Endodermal cell (in vitro differentiated cells): ENCODE results near the gene CAMKMT. TPM values are rescaled to one million over a fixed set of nuclear protein-coding genes. Genes with fewer than 3 reads are reported as not detected.

Experiments used
- DNase-seq: peaks from one replicate; pipeline ENCODE4 v3.0.0-alpha.2; 2017
- H3K27ac ChIP-seq: 2 replicates; pipeline ENCODE4 v1.5.1; 2013; ENCODE audit warnings: mild to moderate bottlenecking, low read depth, low read length, moderate library complexity
- H3K27me3 ChIP-seq: 2 replicates; pipeline ENCODE4 v1.6.1; 2013; ENCODE audit warnings: mild to moderate bottlenecking, low read length, moderate library complexity; ENCODE audit not compliant: insufficient read depth, control insufficient read depth, poor library complexity, severe bottlenecking
- H3K36me3 ChIP-seq: 2 replicates; pipeline ENCODE4 v1.7.0; 2013; ENCODE audit warnings: mild to moderate bottlenecking, low read length, moderate library complexity; ENCODE audit not compliant: control insufficient read depth, insufficient read depth
- H3K4me1 ChIP-seq: one replicate; pipeline ENCODE4 v1.7.0; 2013; ENCODE audit warnings: low read length; ENCODE audit not compliant: control insufficient read depth, insufficient read depth
- H3K4me3 ChIP-seq: 2 replicates; pipeline ENCODE4 v1.5.1; 2013; ENCODE audit warnings: mild to moderate bottlenecking, low read length, moderate library complexity
- H3K9ac ChIP-seq: 2 replicates; pipeline ENCODE4 v1.6.1; 2013; ENCODE audit warnings: mild to moderate bottlenecking, low read length, moderate library complexity; ENCODE audit not compliant: poor library complexity, severe bottlenecking; ENCODE audit errors: extremely low read depth
- H3K9me3 ChIP-seq: 2 replicates; pipeline ENCODE4 v1.6.1; 2013; ENCODE audit warnings: mild to moderate bottlenecking, low read length, moderate library complexity; ENCODE audit not compliant: control insufficient read depth
- H3K27ac Mint-ChIP-seq: 2 replicates; pipeline ENCODE4 v1.8.0; 2020; ENCODE audit warnings: mixed read lengths
- H3K27me3 Mint-ChIP-seq: 2 replicates; pipeline ENCODE4 v1.8.0; 2021; ENCODE audit warnings: mild to moderate bottlenecking, mixed read lengths; ENCODE audit not compliant: insufficient read depth
- H3K36me3 Mint-ChIP-seq: 2 replicates; pipeline ENCODE4 v1.8.0; 2020; ENCODE audit warnings: low read depth, mixed read lengths
- H3K4me1 Mint-ChIP-seq: 2 replicates; pipeline ENCODE4 v1.8.0; 2020; ENCODE audit warnings: mixed read lengths
- H3K4me3 Mint-ChIP-seq: 2 replicates; pipeline ENCODE4 v1.8.0; 2020; ENCODE audit warnings: mild to moderate bottlenecking, moderate library complexity, mixed read lengths
- H3K9me3 Mint-ChIP-seq: 2 replicates; pipeline ENCODE4 v1.8.0; 2020; ENCODE audit warnings: mild to moderate bottlenecking, mixed read lengths
- WGBS, 2 experiments: methylation state at CpG; one replicate each; pipeline versions ENCODE4 v1.1.5 to v1.1.7; 2013; ENCODE audit warnings: missing lambda C conversion rate in 2 of 2, mixed read lengths in 1 of 2; ENCODE audit not compliant: insufficient coverage in 1 of 2, insufficient read length in 1 of 2; 5-methylcytosine and 5-hydroxymethylcytosine counted together
- total RNA-seq, 2 donors: library from RNA; stranded (reverse); fragmentation: NEBNext Ultra II Directional in 1 of 2; extraction: Animal tissue kit (Norgen Biotek cat#: 25700) in 1 of 2; gene quantifications; 2 replicates in 1 of 2; 3 replicates in 1 of 2; pipeline ENCODE4 v1.2.1, GENCODE V29; 2021
- TF ChIP-seq, protein P1 (sequence below): fragments of 200-600 bp; sonication (generic); conservative IDR thresholded peaks from 2 replicates; pipeline ENCODE4 v1.5.0; 2021; ENCODE audit warnings: antibody characterized with exemption, mild to moderate bottlenecking

Gene CAMKMT
- total RNA-seq, 2 donors from 2014 or later: 31.4 to 57.5 TPM

DNA sequence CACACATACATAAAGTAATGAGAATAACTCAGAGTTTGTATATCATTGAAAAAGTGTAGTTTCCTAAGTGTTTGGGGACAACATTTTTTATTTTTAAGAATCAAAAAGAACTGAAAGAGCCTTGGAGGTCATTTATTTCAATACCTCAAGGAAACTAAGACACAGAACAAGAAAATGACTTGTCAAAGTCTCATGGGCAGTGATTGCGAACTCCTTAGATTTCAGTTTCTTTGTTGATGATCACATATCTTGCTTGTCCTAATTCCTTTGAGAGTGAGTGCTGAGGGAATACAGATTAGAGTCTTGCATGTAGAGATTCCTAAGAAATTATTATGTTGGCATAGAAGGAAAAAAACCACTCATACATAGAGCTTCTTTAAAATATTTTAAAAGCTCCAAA is 243.8 kb downstream of the CAMKMT start:
- no peak overlapping the region for H3K9ac ChIP-seq
- no peak overlapping the region for H3K27ac ChIP-seq
- peaks cover 2% of the 10 kb centered on the region for H3K9me3 Mint-ChIP-seq
- no peaks in the 10 kb centered on the region for H3K27me3 Mint-ChIP-seq
- peaks cover 4% of the 10 kb centered on the region for H3K4me1 Mint-ChIP-seq
- H3K4me1 ChIP-seq: no peaks in the 10 kb centered on the region
- H3K9me3 ChIP-seq: no peaks in the 10 kb centered on the region
- TF ChIP-seq, protein P1, sequence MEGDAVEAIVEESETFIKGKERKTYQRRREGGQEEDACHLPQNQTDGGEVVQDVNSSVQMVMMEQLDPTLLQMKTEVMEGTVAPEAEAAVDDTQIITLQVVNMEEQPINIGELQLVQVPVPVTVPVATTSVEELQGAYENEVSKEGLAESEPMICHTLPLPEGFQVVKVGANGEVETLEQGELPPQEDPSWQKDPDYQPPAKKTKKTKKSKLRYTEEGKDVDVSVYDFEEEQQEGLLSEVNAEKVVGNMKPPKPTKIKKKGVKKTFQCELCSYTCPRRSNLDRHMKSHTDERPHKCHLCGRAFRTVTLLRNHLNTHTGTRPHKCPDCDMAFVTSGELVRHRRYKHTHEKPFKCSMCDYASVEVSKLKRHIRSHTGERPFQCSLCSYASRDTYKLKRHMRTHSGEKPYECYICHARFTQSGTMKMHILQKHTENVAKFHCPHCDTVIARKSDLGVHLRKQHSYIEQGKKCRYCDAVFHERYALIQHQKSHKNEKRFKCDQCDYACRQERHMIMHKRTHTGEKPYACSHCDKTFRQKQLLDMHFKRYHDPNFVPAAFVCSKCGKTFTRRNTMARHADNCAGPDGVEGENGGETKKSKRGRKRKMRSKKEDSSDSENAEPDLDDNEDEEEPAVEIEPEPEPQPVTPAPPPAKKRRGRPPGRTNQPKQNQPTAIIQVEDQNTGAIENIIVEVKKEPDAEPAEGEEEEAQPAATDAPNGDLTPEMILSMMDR: no peak
- H3K36me3 ChIP-seq: no peaks in the 10 kb centered on the region
- peaks cover 5% of the 10 kb centered on the region for H3K36me3 Mint-ChIP-seq
- no peak overlapping the region for H3K27ac Mint-ChIP-seq
- no peak for DNase-seq
- 80% methylated on average over 1 of the region's 1 CpG; no CpG with 5 or more reads in 1 of the 2 experiments for WGBS, 2 experiments
- no peak overlapping the region for H3K4me3 ChIP-seq
- H3K27me3 ChIP-seq: no peaks in the 10 kb centered on the region
- no peak overlapping the region for H3K4me3 Mint-ChIP-seq

DNA sequence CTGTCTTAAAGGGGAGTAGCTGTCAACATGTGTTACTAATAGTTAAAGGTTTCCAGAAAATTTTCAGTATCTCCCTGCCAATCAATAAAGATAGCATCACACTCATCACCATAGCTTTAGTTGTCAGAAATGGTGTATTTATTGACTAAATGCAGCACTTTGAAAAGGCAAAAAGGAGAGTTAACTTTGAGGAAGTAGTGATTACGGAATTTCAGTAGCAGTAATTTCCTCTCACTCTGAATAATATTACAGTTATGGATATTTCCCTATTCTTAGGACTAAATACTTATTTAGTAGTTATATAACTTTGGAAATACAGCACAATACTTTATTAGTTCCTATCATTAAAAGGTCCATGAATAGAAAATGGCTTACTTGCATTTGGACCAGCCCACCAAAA is 250.5 kb downstream of the CAMKMT start:
- no peak overlapping the region for H3K4me3 Mint-ChIP-seq
- no peak overlapping the region for H3K27ac ChIP-seq
- no peak overlapping the region for H3K27ac Mint-ChIP-seq
- H3K27me3 ChIP-seq: no peaks in the 10 kb centered on the region
- WGBS, 2 experiments: no CpG with 5 or more reads among the region's 1 CpG
- H3K4me1 ChIP-seq: no peaks in the 10 kb centered on the region
- no peaks in the 10 kb centered on the region for H3K4me1 Mint-ChIP-seq
- no peak overlapping the region for H3K4me3 ChIP-seq
- peaks cover 9% of the 10 kb centered on the region for H3K9me3 ChIP-seq
- peaks cover 9% of the 10 kb centered on the region for H3K9me3 Mint-ChIP-seq
- no peaks in the 10 kb centered on the region for H3K36me3 ChIP-seq
- H3K9ac ChIP-seq: no peak overlapping the region
- TF ChIP-seq, protein P1: no peak
- no peaks in the 10 kb centered on the region for H3K27me3 Mint-ChIP-seq
- no peak for DNase-seq
- peaks cover 2% of the 10 kb centered on the region for H3K36me3 Mint-ChIP-seq

DNA sequence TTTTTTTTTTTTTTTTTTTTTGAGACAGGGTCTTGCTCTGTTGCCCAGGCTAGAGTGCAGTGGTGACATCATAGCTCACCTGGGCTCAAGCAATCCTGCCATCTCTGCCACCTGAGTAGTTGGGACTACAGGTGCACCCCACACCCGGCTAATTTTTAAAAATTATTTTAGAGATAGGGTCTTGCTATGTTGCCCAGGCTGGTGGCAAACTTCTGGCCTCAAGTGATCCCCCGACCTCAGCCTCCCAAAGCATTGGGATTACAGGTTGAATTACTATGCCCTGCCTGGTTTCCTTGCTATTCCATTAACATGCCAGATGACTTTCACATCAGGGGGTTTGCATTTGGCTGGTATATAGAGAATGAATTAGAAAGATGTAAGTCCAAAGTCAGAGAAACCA is 253.2 kb downstream of the CAMKMT start:
- WGBS, 2 experiments: 86 to 89% methylated on average over 1 to 2 of the region's 2 CpGs
- TF ChIP-seq, protein P1: no peak
- Mint-ChIP-seq H3K27me3 (no peaks in the 10 kb centered on the region), H3K27ac (no peak overlapping the region), H3K36me3 (peaks cover 2% of the 10 kb centered on the region), H3K4me1 (no peaks in the 10 kb centered on the region), H3K9me3 (peaks cover 9% of the 10 kb centered on the region), H3K4me3 (no peak overlapping the region)
- no peak for DNase-seq
- H3K27ac ChIP-seq: no peak overlapping the region
- no peaks in the 10 kb centered on the region for H3K4me1 ChIP-seq
- peaks cover 9% of the 10 kb centered on the region for H3K9me3 ChIP-seq
- H3K27me3 ChIP-seq: no peaks in the 10 kb centered on the region
- H3K4me3 ChIP-seq: no peak overlapping the region
- no peaks in the 10 kb centered on the region for H3K36me3 ChIP-seq
- H3K9ac ChIP-seq: no peak overlapping the region
